ENCODE results near the gene JARID2.

DNA sequence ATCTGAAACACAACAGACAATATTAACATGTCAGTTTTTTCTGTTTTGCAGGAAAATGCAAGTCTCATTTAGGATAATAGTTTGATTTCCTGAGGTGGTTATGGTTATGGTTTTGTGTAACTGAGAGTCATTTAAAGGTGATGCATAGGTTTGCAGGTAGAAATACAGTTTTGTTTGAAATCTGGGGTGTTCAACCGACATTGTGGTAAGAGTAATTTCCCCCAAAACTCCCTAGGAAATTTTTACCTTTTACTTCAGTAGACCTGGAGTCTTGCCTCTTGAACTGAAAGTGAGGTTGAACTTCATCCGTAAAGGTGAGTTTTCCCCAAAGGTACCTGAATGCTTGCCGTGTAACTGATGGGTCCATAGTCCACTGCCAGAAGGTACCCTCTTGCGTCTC is 71.4 kb downstream of the JARID2 start:
- TF ChIP-seq ARHGAP35 (IDR thresholded peaks at IDR 0.05; ENCODE audit: partially characterized antibody) (no peak), SMAD1 (IDR thresholded peaks at IDR 0.05; ENCODE audit: low read depth, low read length, partially characterized antibody) (no peak), ZNF174 (CRISPR knock-in tag; IDR thresholded peaks at IDR 0.05) (no peak), FOXA1 (IDR thresholded peaks at IDR 0.05; ENCODE audit: borderline replicate concordance) (no peak), ZFX (CRISPR knock-in tag; IDR thresholded peaks at IDR 0.05) (no peak)
- TF ChIP-seq, protein P1, sequence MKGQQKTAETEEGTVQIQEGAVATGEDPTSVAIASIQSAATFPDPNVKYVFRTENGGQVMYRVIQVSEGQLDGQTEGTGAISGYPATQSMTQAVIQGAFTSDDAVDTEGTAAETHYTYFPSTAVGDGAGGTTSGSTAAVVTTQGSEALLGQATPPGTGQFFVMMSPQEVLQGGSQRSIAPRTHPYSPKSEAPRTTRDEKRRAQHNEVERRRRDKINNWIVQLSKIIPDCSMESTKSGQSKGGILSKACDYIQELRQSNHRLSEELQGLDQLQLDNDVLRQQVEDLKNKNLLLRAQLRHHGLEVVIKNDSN (CRISPR knock-in tag; IDR thresholded peaks at IDR 0.05) = no peak
- TF ChIP-seq, protein P2, sequence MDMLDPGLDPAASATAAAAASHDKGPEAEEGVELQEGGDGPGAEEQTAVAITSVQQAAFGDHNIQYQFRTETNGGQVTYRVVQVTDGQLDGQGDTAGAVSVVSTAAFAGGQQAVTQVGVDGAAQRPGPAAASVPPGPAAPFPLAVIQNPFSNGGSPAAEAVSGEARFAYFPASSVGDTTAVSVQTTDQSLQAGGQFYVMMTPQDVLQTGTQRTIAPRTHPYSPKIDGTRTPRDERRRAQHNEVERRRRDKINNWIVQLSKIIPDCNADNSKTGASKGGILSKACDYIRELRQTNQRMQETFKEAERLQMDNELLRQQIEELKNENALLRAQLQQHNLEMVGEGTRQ (CRISPR knock-in tag; IDR thresholded peaks at IDR 0.05) = no peak
- TF ChIP-seq, protein P3, sequence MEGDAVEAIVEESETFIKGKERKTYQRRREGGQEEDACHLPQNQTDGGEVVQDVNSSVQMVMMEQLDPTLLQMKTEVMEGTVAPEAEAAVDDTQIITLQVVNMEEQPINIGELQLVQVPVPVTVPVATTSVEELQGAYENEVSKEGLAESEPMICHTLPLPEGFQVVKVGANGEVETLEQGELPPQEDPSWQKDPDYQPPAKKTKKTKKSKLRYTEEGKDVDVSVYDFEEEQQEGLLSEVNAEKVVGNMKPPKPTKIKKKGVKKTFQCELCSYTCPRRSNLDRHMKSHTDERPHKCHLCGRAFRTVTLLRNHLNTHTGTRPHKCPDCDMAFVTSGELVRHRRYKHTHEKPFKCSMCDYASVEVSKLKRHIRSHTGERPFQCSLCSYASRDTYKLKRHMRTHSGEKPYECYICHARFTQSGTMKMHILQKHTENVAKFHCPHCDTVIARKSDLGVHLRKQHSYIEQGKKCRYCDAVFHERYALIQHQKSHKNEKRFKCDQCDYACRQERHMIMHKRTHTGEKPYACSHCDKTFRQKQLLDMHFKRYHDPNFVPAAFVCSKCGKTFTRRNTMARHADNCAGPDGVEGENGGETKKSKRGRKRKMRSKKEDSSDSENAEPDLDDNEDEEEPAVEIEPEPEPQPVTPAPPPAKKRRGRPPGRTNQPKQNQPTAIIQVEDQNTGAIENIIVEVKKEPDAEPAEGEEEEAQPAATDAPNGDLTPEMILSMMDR (IDR thresholded peaks at IDR 0.05 in 2 of 3, conservative IDR thresholded peaks at IDR 0.05 in 1 of 3; ENCODE audit: insufficient read depth in 2 of 3, low read depth in 1 of 3, low read length in 3 of 3) = no peak

Measured in K562 (cell line).